SK-N-MC (cell line): ENCODE data around the gene TOMM20L.
"Not testable (repeated sequence)": the region's sequence is repeated elsewhere in the genome, so short reads cannot be mapped to it uniquely, and the experiment has no call there.

Experiments used
- DNase-seq: peaks from one replicate; pipeline ENCODE4 v3.0.0-alpha.2; 2011; ENCODE audit warnings: low read depth, low spot score
- H3K27ac ChIP-seq: fragments of 200-600 bp; sonication (generic); 2 replicates; pipeline ENCODE4 v1.5.1; 2016; ENCODE audit warnings: mixed run types
- H3K36me3 ChIP-seq: fragments of 200-600 bp; sonication (generic); 2 replicates; pipeline ENCODE4 v1.6.1; 2017; ENCODE audit warnings: antibody characterized with exemption, low read length, mixed read lengths; ENCODE audit not compliant: insufficient read depth
- H3K4me3 ChIP-seq: fragments of 200-600 bp; sonication (generic); 2 replicates; pipeline ENCODE4 v1.5.1; 2016
- H3K9ac ChIP-seq: fragments of 200-600 bp; sonication (generic); 2 replicates; pipeline ENCODE4 v1.8.0; 2017; ENCODE audit warnings: mixed run types, mixed read lengths; ENCODE audit not compliant: insufficient read length
- H3K9me3 ChIP-seq: fragments of 200-600 bp; sonication (generic); 2 replicates; pipeline ENCODE4 v1.6.1; 2017; ENCODE audit warnings: low read depth, mild to moderate bottlenecking, antibody characterized with exemption, low read length, moderate library complexity, mixed read lengths
- EZH2 ChIP-seq: fragments of 200-600 bp; sonication (generic); IDR thresholded peaks from one replicate; pipeline ENCODE4 v1.6.1; 2017; ENCODE audit warnings: antibody characterized with exemption
- FOXP2 ChIP-seq: optimal IDR thresholded peaks from 2 replicates; pipeline ENCODE3; 2011; ENCODE audit warnings: mild to moderate bottlenecking, moderate library complexity; ENCODE audit not compliant: insufficient read depth; ENCODE audit errors: extremely low read length, control extremely low read depth
- POLR2AphosphoS5 ChIP-seq: IDR thresholded peaks from 2 replicates; pipeline ENCODE4 v1.6.1; 2012; ENCODE audit warnings: mild to moderate bottlenecking, low read depth, low read length, borderline replicate concordance

Gene TOMM20L

GRCh38 chr14:58415636-58416547, 20.2 kb downstream of the TOMM20L start:
- Histone ChIP-seq H3K36me3 (peaks cover 80% of the 10 kb centered on the region), H3K9ac (no peak overlapping the region), H3K27ac (no peak overlapping the region), H3K9me3 (peaks cover 7% of the 10 kb centered on the region; the same call in 1 of the 2 replicates), H3K4me3 (no peak overlapping the region)
- no peak for TF ChIP-seq FOXP2
- no peak for DNase-seq

GRCh38 chr14:58416934-58417333, 21.2 kb downstream of the TOMM20L start:
- H3K36me3 ChIP-seq, result peaks cover 80% of the 10 kb centered on the region
- not testable (repeated sequence) for H3K9ac ChIP-seq, DNase-seq, H3K9me3 ChIP-seq, H3K27ac ChIP-seq, H3K4me3 ChIP-seq

- H3K4me3 ChIP-seq, result peak overlapping the region; percentile 82
- no peak for TF ChIP-seq FOXP2
- TF ChIP-seq POLR2AphosphoS5, result peak; percentile 68
- H3K9ac ChIP-seq, result peak overlapping the region; percentile 99
- H3K9me3 ChIP-seq, result no peaks in the 10 kb centered on the region
- DNase-seq, result no peak
- peak overlapping the region; percentile 100 for H3K27ac ChIP-seq
- H3K36me3 ChIP-seq, result peaks cover 30% of the 10 kb centered on the region
Observed at GRCh38 chr14:58426670-58427280, 31.0 kb downstream of the TOMM20L start.

GRCh38 chr14:58427281-58428117, 31.8 kb downstream of the TOMM20L start, which contains the start of the genes KIAA0586 and TIMM9:
Gene KIAA0586, plus strand, starts transcription at chr14:58427719. Its CDS starts 546 bp downstream, at chr14:58428265.
Gene TIMM9, minus strand, starts transcription at chr14:58427531. Its CDS starts 15,586 bp downstream, at chr14:58411945.
- H3K9me3 ChIP-seq, result no peaks in the 10 kb centered on the region
- DNase-seq, result peak; percentile 98
- H3K27ac ChIP-seq, result peak within 1 kb of the TSS; percentile 100
- H3K9ac ChIP-seq, result peak within 1 kb of the TSS; percentile 99
- TF ChIP-seq POLR2AphosphoS5 (peak; percentile 84), FOXP2 (no peak), EZH2 (no peak)
- H3K4me3 ChIP-seq, result peak within 1 kb of the TSS; percentile 82
- H3K36me3 ChIP-seq, result peaks cover 26% of the 10 kb centered on the region

GRCh38 chr14:58428118-58428683, 32.5 kb downstream of the TOMM20L start:
- TF ChIP-seq FOXP2 (no peak), POLR2AphosphoS5 (0 out of 2 replicates have a peak, but pooled peaks have one; percentile 28), EZH2 (no peak)
- peak overlapping the region; percentile 89 for H3K9ac ChIP-seq
- H3K27ac ChIP-seq, result peak overlapping the region; percentile 100
- H3K36me3 ChIP-seq, result peaks cover 27% of the 10 kb centered on the region
- peak; percentile 45 for DNase-seq
- H3K4me3 ChIP-seq, result peak overlapping the region; percentile 82
- no peaks in the 10 kb centered on the region for H3K9me3 ChIP-seq

- Histone ChIP-seq H3K9ac (peak overlapping the region; percentile 43), H3K27ac (no peak overlapping the region), H3K36me3 (peaks cover 24% of the 10 kb centered on the region), H3K9me3 (no peaks in the 10 kb centered on the region), H3K4me3 (no peak overlapping the region; the same call in 1 of the 2 replicates)
- TF ChIP-seq EZH2 (no peak), POLR2AphosphoS5 (no peak), FOXP2 (no peak)
- DNase-seq, result no peak
Observed at GRCh38 chr14:58430156-58430555, 34.4 kb downstream of the TOMM20L start.

GRCh38 chr14:58439476-58439875, 43.7 kb downstream of the TOMM20L start:
- no peak overlapping the region for H3K27ac ChIP-seq
- TF ChIP-seq POLR2AphosphoS5 (no peak), EZH2 (no peak), FOXP2 (no peak)
- no peak overlapping the region for H3K9ac ChIP-seq
- H3K9me3 ChIP-seq, result no peaks in the 10 kb centered on the region
- no peak overlapping the region for H3K4me3 ChIP-seq
- peaks cover 27% of the 10 kb centered on the region for H3K36me3 ChIP-seq
- DNase-seq, result no peak
